Trophoblast cell (in vitro differentiated cells and primary cell): ENCODE measurements around the gene NUP43.
"Not testable (repeated sequence)": the region's sequence is repeated elsewhere in the genome, so short reads cannot be mapped to it uniquely, and the experiment has no call there.

Source experiments
- DNase-seq, 2 donors: peaks; one replicate each; pipeline ENCODE4 v3.0.0-alpha.2; 2016
- H2AFZ ChIP-seq: 2 replicates; pipeline ENCODE4 v1.6.1; 2013; ENCODE audit warnings: low read length, moderate library complexity, mild to moderate bottlenecking; ENCODE audit not compliant: insufficient read depth, poor library complexity
- H2AK5ac ChIP-seq: 2 replicates; pipeline ENCODE4 v1.6.1; 2013; ENCODE audit warnings: mild to moderate bottlenecking, low read length
- H2BK120ac ChIP-seq: 2 replicates; pipeline ENCODE4 v1.6.1; 2013; ENCODE audit warnings: low read length, mild to moderate bottlenecking, moderate library complexity; ENCODE audit not compliant: insufficient read depth, poor library complexity
- H2BK12ac ChIP-seq: 2 replicates; pipeline ENCODE4 v1.6.1; 2013; ENCODE audit warnings: mild to moderate bottlenecking, low read length, moderate library complexity
- H2BK5ac ChIP-seq: 2 replicates; pipeline ENCODE4 v1.6.1; 2013; ENCODE audit warnings: low read length, low read depth, moderate library complexity, mild to moderate bottlenecking; ENCODE audit not compliant: poor library complexity
- H3K14ac ChIP-seq: 2 replicates; pipeline ENCODE4 v1.6.1; 2013; ENCODE audit warnings: mild to moderate bottlenecking, low read length
- H3K18ac ChIP-seq: 2 replicates; pipeline ENCODE4 v1.6.1; 2013; ENCODE audit warnings: mild to moderate bottlenecking, low read length
- H3K23ac ChIP-seq: 2 replicates; pipeline ENCODE4 v1.6.1; 2013; ENCODE audit warnings: low read length
- H3K27ac ChIP-seq: 2 replicates; pipeline ENCODE4 v1.5.1; 2013; ENCODE audit warnings: low read depth, mild to moderate bottlenecking, inconsistent platforms, low read length, moderate library complexity
- H3K27me3 ChIP-seq: 2 replicates; pipeline ENCODE4 v1.6.1; 2013; ENCODE audit warnings: inconsistent platforms, mild to moderate bottlenecking, low read length, moderate library complexity; ENCODE audit not compliant: insufficient read depth
- H3K36me3 ChIP-seq, 2 experiments: 1 replicate in 1 of 2; 2 replicates in 1 of 2; pipeline ENCODE4 v1.6.1; 2013; ENCODE audit warnings: low read length in 2 of 2, mild to moderate bottlenecking in 2 of 2, moderate library complexity in 1 of 2; ENCODE audit not compliant: insufficient read depth in 2 of 2, control insufficient read depth in 1 of 2
- H3K4ac ChIP-seq: 2 replicates; pipeline ENCODE4 v1.6.1; 2013; ENCODE audit warnings: low read depth, mild to moderate bottlenecking, low read length, moderate library complexity
- H3K4me1 ChIP-seq, 2 experiments: 1 replicate in 1 of 2; 2 replicates in 1 of 2; pipeline ENCODE4 v1.6.1; 2013; ENCODE audit warnings: low read length in 2 of 2, mild to moderate bottlenecking in 2 of 2, moderate library complexity in 1 of 2; ENCODE audit not compliant: insufficient read depth in 2 of 2, control insufficient read depth in 1 of 2
- H3K4me2 ChIP-seq: 2 replicates; pipeline ENCODE4 v1.6.1; 2013; ENCODE audit warnings: inconsistent platforms, mild to moderate bottlenecking, low read length, moderate library complexity
- H3K4me3 ChIP-seq: 2 replicates; pipeline ENCODE4 v1.5.1; 2013; ENCODE audit warnings: mild to moderate bottlenecking, low read depth, low read length, inconsistent platforms
- H3K79me1 ChIP-seq: one replicate; pipeline ENCODE4 v1.6.1; 2013; ENCODE audit warnings: low read length
- H3K79me2 ChIP-seq: 2 replicates; pipeline ENCODE4 v1.6.1; 2013; ENCODE audit warnings: low read length, mild to moderate bottlenecking; ENCODE audit not compliant: control insufficient read depth, insufficient read depth, poor library complexity
- H3K9ac ChIP-seq: 2 replicates; pipeline ENCODE4 v1.6.1; 2013; ENCODE audit warnings: mild to moderate bottlenecking, low read length
- H3K9me3 ChIP-seq: 2 replicates; pipeline ENCODE4 v1.6.1; 2013; ENCODE audit warnings: low read depth, mild to moderate bottlenecking, control low read depth, inconsistent platforms, low read length; ENCODE audit not compliant: insufficient read depth
- H4K12ac ChIP-seq: 2 replicates; pipeline ENCODE4 v1.6.1; 2013; ENCODE audit warnings: low read depth, mild to moderate bottlenecking, low read length, moderate library complexity
- H4K8ac ChIP-seq: 2 replicates; pipeline ENCODE4 v1.6.1; 2013; ENCODE audit warnings: low read depth, mild to moderate bottlenecking, low read length, moderate library complexity
- H4K91ac ChIP-seq: one replicate; pipeline ENCODE4 v1.6.1; 2013; ENCODE audit warnings: low read depth, mild to moderate bottlenecking, low read length, moderate library complexity
- WGBS: extraction: QIAGEN DNeasy Blood & Tissue Kit; methylation state at CpG from one replicate; pipeline ENCODE4 v1.1.7; 2013; ENCODE audit warnings: missing lambda C conversion rate; ENCODE audit not compliant: insufficient read length, insufficient coverage; ENCODE audit errors: extremely low coverage; 5-methylcytosine and 5-hydroxymethylcytosine counted together

NUP43 gene

DNA sequence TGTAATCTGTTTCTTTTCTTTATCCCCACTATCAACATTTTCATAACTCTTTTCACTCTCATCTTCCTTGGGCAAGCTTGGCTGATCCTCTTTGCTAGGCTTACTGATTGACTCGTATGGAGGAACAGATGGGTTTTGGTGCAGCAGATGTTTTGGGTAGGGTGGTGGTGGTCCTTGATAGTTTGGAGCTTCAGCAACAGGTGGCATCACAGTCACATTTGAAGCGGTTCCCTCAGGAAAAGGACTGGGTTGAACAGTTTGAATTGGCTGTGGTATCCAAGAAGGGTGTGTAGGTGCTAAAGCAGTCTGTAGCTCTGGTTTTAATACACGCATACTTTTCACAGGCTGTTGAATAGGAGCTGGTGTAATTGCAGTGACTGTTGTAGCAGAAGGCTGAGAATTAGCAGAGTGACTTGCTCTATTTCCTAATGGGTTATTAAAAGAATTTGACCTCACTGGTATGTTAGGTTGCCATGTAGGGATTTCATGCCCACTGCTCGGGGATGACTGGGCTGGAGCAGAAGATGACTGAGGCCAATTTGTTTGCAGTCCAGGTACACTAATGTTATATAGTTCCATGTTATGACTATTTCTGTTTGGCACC is 63.0 kb downstream of the NUP43 start:
- no peak overlapping the region for H3K9ac ChIP-seq
- no peak overlapping the region for H2BK120ac ChIP-seq
- H3K4me1 ChIP-seq, result no peaks in the 10 kb centered on the region
- H2BK5ac ChIP-seq, result no peak overlapping the region
- H3K79me1 ChIP-seq, result no peaks in the 10 kb centered on the region
- H4K8ac ChIP-seq, result no peak overlapping the region
- H2BK12ac ChIP-seq, result no peak overlapping the region
- H3K4me3 ChIP-seq, result no peak overlapping the region
- H3K18ac ChIP-seq, result no peak overlapping the region
- no peak overlapping the region for H3K4ac ChIP-seq
- no peak overlapping the region for H2AFZ ChIP-seq
- no peak overlapping the region for H3K27ac ChIP-seq
- peaks cover 14 to 15% of the 10 kb centered on the region in 2 experiments for H3K36me3 ChIP-seq
- no peaks in the 10 kb centered on the region for H3K9me3 ChIP-seq
- no peaks in the 10 kb centered on the region for H3K27me3 ChIP-seq
- DNase-seq, result no peak
- WGBS, result no CpG with 5 or more reads among the region's 4 CpGs
- no peak overlapping the region for H3K14ac ChIP-seq
- no peak overlapping the region for H3K23ac ChIP-seq
- H4K91ac ChIP-seq, result no peak overlapping the region
- no peak overlapping the region for H3K4me2 ChIP-seq
- no peak overlapping the region for H4K12ac ChIP-seq
- H2AK5ac ChIP-seq, result no peak overlapping the region
- H3K79me2 ChIP-seq, result no peaks in the 10 kb centered on the region

GRCh38 chr6:149681845-149682244 is 64.5 kb downstream of the NUP43 start:
- WGBS, result no CpG with 5 or more reads among the region's 14 CpGs
- H2BK5ac ChIP-seq, H3K9me3 ChIP-seq, H3K79me2 ChIP-seq, H3K4me1 ChIP-seq, H3K27me3 ChIP-seq, H2BK120ac ChIP-seq, H4K12ac ChIP-seq, DNase-seq, H4K91ac ChIP-seq, H2AK5ac ChIP-seq, H3K14ac ChIP-seq, H3K18ac ChIP-seq, H2AFZ ChIP-seq, H4K8ac ChIP-seq, H3K27ac ChIP-seq, H3K9ac ChIP-seq, H3K23ac ChIP-seq, H3K4me3 ChIP-seq, H3K79me1 ChIP-seq, H3K4me2 ChIP-seq, H2BK12ac ChIP-seq, H3K4ac ChIP-seq: not testable (repeated sequence)
- H3K36me3 ChIP-seq, result peaks cover 10 to 17% of the 10 kb centered on the region in 2 experiments

DNA sequence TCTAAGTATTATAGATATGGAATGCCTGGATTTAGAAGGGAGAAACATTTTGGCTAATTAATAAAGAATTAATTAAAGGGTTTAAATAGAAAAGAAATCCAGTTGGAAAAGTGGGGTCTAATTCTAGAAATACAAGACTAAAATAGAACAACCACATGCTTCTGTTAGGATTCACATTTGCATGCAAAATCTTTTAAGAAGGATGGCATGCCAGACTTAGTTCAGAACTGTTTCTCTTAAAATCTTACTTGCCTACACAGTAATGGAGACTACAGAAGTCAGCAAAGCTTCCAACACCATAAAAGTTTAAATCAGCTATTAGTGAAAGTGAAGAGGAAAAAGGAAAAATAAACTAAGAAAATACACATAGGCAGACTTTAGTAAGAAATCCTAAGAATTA is 65.1 kb downstream of the NUP43 start:
- H3K14ac ChIP-seq, result no peak overlapping the region
- no peak overlapping the region for H3K4me3 ChIP-seq
- no peak overlapping the region for H3K18ac ChIP-seq
- H3K4me1 ChIP-seq, result no peaks in the 10 kb centered on the region
- H3K9me3 ChIP-seq, result no peaks in the 10 kb centered on the region
- H3K4ac ChIP-seq, result no peak overlapping the region
- no peak overlapping the region for H4K8ac ChIP-seq
- no peak overlapping the region for H2AFZ ChIP-seq
- H3K9ac ChIP-seq, result no peak overlapping the region
- peaks cover 13 to 19% of the 10 kb centered on the region in 2 experiments for H3K36me3 ChIP-seq
- H3K79me2 ChIP-seq, result no peaks in the 10 kb centered on the region
- no peak overlapping the region for H2BK12ac ChIP-seq
- H3K27ac ChIP-seq, result no peak overlapping the region
- no peak overlapping the region for H3K4me2 ChIP-seq
- DNase-seq, result no peak
- no peak overlapping the region for H4K12ac ChIP-seq
- H4K91ac ChIP-seq, result no peak overlapping the region
- no peak overlapping the region for H2BK120ac ChIP-seq
- H2BK5ac ChIP-seq, result no peak overlapping the region
- no peak overlapping the region for H3K23ac ChIP-seq
- H3K27me3 ChIP-seq, result no peaks in the 10 kb centered on the region
- H3K79me1 ChIP-seq, result no peaks in the 10 kb centered on the region
- H2AK5ac ChIP-seq, result no peak overlapping the region

DNA sequence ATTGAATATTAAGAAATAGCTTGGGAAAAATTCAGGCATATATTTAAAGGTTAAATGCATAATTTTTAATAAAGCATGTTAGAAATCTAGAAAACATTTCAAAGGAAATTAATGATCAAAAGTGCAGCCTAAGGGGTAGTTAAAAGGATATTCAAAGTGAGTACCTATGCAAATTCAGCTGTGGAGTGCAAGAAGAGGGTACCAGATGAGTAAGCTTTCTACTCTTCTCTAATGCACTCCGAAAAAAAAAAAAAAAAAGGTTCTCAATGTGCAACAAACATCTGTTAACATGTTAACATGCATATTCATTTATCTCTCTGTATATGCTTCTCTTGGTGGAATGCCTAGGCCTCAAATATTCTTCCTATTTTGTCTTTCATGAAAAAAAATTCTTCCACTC is 65.8 kb downstream of the NUP43 start:
- no peak overlapping the region for H3K14ac ChIP-seq
- H2AK5ac ChIP-seq, result no peak overlapping the region
- no peaks in the 10 kb centered on the region for H3K4me1 ChIP-seq
- H3K9me3 ChIP-seq, result no peaks in the 10 kb centered on the region
- no peak overlapping the region for H3K4me2 ChIP-seq
- no peaks in the 10 kb centered on the region for H3K27me3 ChIP-seq
- no peak overlapping the region for H2BK12ac ChIP-seq
- H3K79me1 ChIP-seq, result no peaks in the 10 kb centered on the region
- H3K18ac ChIP-seq, result no peak overlapping the region
- no peak overlapping the region for H2BK5ac ChIP-seq
- H4K8ac ChIP-seq, result no peak overlapping the region
- H4K91ac ChIP-seq, result no peak overlapping the region
- WGBS, result no CpG with 5 or more reads among the region's 1 CpG
- peaks cover 17 to 23% of the 10 kb centered on the region in 2 experiments for H3K36me3 ChIP-seq
- no peak overlapping the region for H2AFZ ChIP-seq
- no peak overlapping the region for H3K4me3 ChIP-seq
- no peaks in the 10 kb centered on the region for H3K79me2 ChIP-seq
- no peak overlapping the region for H3K9ac ChIP-seq
- no peak for DNase-seq
- H3K23ac ChIP-seq, result no peak overlapping the region
- no peak overlapping the region for H3K4ac ChIP-seq
- no peak overlapping the region for H2BK120ac ChIP-seq
- no peak overlapping the region for H3K27ac ChIP-seq
- no peak overlapping the region for H4K12ac ChIP-seq
